ENCODE results near the gene SPOP.
"Not testable (repeated sequence)": the region's sequence is repeated elsewhere in the genome, so short reads cannot be mapped to it uniquely, and the experiment has no call there.

SPOP gene

GRCh38 chr17:49647256-49647585 is 30.7 kb downstream of the SPOP start:
- no peak for DNase-seq (ENCODE audit: low spot score)

GRCh38 chr17:49646391-49647255 is 31.3 kb downstream of the SPOP start:
- DNase-seq (ENCODE audit: low spot score): no peak

DNA sequence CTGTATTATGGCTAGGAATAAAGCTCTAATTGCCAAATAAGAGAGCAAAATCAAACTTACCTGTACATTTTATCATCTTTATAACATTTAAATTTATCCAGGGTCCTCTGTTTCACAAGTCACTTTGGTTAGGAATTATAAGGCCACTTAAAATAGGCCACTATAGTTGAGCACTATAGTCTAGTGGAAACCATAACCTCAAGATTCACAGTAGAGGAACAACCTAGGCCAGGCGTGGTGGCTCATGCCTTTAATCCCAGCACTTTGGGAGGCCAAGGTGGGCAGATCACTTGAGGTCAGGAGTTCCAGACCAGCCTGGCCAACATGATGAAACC is 31.9 kb downstream of the SPOP start:
- DNase-seq (ENCODE audit: low spot score): not testable (repeated sequence)

- no peak for DNase-seq (ENCODE audit: low spot score)
Observed at GRCh38 chr17:49645654-49646053, 32.2 kb downstream of the SPOP start.

DNA sequence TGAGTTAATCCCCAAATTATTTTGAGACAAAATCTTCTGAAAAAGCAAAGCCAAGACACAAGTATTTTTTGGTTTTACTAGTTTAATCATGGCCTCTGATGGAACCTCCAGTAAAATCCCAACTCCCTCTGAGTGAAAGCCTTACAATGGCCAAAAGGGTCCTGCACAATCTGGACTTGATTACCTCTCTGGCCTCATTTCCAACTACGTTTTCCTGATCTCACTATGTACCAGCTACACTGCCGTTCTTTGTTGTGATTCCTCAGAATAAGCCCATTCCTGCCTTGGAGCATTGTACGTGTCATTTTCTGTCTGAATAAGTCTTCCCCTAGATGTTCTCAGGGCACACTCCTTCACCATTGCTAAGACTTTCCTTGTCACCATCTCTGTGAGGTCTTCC is 37.3 kb downstream of the SPOP start:
- DNase-seq (ENCODE audit: low spot score): no peak

DNA sequence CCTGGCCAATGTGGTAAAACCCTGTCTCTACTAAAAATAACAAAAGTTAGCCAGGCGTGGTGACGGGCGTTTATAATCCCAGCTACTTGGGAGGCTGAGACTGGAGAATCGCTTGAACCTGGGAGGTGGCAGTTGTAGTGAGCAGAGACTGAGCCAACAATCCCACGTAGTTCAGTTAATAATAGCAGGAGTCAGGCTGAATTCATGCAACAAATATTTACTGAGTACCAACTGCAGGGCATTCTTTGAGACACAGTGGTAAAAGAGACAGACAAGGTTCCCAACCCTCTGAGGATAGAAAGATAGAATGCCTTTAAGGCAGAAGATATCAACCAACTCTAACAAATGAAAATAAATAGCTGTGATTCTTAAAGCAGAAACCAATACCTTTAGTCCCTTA is 39.1 kb downstream of the SPOP start:
- DNase-seq (ENCODE audit: low spot score): no peak

DNA sequence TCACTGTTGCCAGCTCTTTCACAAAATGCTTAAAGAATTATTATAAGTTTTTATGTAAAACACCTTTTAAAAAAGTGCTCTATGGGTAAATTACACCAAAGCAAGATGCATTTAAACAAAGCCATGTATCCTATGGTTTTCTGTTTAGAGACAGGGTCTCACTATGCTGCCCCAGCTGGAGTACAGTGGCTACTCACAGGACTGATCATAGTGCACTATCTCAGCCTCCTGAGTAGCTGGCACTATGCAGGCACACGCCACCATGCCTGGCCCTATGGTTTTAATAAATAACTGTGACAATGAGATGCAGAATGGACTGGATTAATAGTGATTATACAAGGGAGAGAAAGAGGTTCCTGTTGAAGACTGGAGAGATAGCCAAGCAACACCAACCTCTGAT is 40.2 kb downstream of the SPOP start:
- no peak for DNase-seq (ENCODE audit: low spot score)

GRCh38 chr17:49637050-49637449 is 40.8 kb downstream of the SPOP start:
- DNase-seq (ENCODE audit: low spot score): no peak

- DNase-seq (ENCODE audit: low spot score): no peak
Observed at GRCh38 chr17:49635121-49635520, 42.8 kb downstream of the SPOP start.

GRCh38 chr17:49634485-49634860 is 43.4 kb downstream of the SPOP start:
- no peak for DNase-seq (ENCODE audit: low spot score)

GRCh38 chr17:49633762-49634484 is 44.0 kb downstream of the SPOP start:
- DNase-seq (ENCODE audit: low spot score): no peak

DNA sequence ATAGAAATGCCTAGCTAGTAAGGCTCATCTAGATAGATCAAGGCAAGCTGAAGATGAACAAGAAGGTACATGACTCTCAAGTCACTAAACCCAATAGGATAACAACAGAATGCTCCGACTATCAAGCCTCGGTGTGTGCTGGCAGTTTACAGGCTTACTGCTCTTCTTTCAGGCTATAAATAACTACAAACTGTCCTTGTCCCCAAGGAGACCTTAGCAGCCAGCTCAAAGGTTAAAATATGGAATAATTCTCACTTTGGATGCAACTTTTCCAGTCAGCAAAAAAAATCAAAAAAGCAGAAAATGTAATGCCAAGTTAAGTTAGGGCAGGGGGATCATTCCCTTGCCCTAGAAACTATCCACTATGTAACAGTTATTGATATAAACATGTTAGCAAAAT is 44.6 kb downstream of the SPOP start:
- DNase-seq (ENCODE audit: low spot score): no peak

DNA sequence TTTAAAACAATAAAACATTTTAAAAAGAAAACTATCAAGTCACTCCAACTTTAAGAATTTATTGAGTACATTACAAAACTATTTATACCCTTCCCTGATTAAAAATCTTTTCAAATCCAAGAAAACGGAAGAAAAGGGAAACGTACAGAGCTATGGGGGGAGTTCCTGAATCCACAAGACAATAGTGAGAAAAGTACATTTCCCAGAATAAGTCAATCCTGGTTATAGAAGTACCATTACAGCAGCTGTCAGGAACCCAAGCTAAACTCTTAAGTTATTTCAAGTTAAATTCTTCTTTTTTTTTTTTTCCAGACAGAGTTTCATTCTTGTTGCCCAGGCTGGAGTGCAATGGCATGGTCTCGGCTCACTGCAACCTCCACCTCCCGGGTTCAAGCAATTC is 45.7 kb downstream of the SPOP start:
- no peak for DNase-seq (ENCODE audit: low spot score)

GRCh38 chr17:49631496-49631895 is 46.4 kb downstream of the SPOP start:
- no peak for DNase-seq (ENCODE audit: low spot score)

DNA sequence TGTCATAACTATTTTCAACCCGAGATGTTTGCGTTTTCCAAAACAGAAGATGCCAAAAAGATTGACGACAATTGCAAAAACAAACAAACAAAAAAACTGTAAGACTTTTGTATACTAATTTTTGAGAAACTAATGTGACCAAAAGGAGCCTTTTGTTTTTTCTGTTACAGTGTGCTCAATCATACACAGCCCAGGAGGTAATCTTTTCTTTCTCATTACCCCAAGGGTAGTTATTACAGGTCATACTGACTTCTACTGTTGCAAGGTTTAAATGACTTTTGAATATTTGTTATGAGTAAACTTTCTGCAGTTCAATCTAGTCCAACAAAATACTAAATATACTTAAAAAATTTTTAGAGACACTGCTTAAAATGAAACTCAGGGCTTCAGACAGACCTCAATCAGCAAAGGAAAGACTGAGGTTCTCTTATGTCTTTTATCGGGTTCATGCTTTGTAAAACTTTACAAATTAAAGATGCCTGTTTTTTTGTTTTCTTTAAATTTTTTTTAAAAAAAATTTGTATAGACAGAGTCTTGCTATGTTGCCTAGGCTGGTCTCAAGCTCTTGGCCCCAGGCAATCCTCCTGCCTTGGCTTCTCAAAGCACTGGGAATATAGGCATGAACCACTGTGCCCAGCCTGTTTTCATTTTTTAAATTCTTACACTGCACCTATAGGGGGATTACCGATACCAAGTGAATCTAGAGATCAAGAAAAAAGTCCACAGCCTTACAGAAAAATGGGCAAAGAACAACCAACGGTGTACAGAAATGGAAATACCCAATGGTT is 47.6 kb downstream of the SPOP start:
- no peak for DNase-seq (ENCODE audit: low spot score)

GRCh38 chr17:49629447-49629846 is 48.5 kb downstream of the SPOP start:
- DNase-seq (ENCODE audit: low spot score): no peak

GRCh38 chr17:49624896-49625295 is 53.0 kb downstream of the SPOP start:
- DNase-seq (ENCODE audit: low spot score): no peak

- no peak for DNase-seq (ENCODE audit: low spot score)
Observed at GRCh38 chr17:49621946-49622529, 55.9 kb downstream of the SPOP start.

GRCh38 chr17:49621420-49621819 is 56.5 kb downstream of the SPOP start:
- DNase-seq (ENCODE audit: low spot score): no peak

DNA sequence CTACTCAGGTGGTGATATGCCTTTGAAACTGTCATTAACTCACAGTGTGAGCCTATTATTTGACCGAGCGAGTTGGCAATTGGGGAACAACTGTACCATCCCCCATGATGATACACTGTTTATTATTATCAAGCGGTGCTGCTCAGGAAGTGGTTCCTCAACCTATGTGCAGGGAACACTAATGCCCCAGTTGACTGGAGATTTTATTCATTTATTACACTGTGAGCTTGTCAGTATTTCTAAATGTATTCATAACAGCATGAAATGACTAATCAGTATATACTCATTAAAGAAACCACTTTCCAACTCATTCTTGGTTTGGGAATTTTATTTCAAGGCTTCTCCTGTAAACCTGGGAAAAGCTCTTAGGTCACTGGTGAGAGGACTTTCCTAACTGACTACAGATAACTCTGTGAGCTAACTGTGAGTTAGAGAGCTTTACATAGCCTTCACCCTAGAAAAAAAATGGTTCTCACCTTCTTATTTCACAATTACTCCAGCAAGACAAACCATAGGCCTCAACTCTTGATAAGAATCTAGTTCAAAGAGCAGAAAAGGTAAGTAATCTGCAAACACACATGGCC is 59.8 kb downstream of the SPOP start:
- no peak for DNase-seq (ENCODE audit: low spot score)

- DNase-seq (ENCODE audit: low spot score): no peak
Observed at GRCh38 chr17:49616601-49617131, 61.2 kb downstream of the SPOP start.

- DNase-seq (ENCODE audit: low spot score): no peak
Observed at GRCh38 chr17:49616086-49616485, 61.8 kb downstream of the SPOP start.
